Glomerular endothelial cell (primary cell): ENCODE results near the gene MYO15B. TPM values are rescaled to one million over a fixed set of nuclear protein-coding genes. Genes with fewer than 3 reads are reported as not detected.

Experiments used
- DNase-seq: peaks from one replicate; pipeline ENCODE4 v3.0.0-alpha.2; 2011; ENCODE audit warnings: low read depth, low spot score; ENCODE audit errors: extremely low read depth
- total RNA-seq: library from RNA; depleted of rRNA; stranded (reverse); fragments of >200 nt; gene quantifications from 2 replicates; pipeline ENCODE4 v1.2.3, GENCODE V29; 2015

Gene MYO15B
- total RNA-seq, 1 donor from 2014 or later = 10.6 TPM

DNA sequence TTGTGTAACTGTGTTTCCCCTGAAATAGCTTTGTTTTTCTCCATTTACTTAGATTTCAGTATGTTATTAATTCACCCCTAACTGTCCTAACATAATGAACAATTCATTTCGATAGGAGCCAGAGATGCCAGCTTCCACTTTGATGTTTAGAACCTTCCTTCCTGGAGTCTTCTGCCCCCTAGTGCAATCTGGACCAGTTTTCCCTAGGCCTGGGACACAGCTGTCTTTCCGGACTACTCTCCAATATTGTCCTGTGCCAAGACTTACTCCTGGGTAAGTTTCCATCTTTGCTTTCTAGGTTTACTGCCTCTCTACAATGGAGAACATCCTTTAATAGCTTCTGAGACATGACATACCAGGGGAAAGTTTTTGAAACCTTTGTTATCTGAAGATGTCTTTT is 66.6 kb downstream of the MYO15B start:
- no peak for DNase-seq

DNA sequence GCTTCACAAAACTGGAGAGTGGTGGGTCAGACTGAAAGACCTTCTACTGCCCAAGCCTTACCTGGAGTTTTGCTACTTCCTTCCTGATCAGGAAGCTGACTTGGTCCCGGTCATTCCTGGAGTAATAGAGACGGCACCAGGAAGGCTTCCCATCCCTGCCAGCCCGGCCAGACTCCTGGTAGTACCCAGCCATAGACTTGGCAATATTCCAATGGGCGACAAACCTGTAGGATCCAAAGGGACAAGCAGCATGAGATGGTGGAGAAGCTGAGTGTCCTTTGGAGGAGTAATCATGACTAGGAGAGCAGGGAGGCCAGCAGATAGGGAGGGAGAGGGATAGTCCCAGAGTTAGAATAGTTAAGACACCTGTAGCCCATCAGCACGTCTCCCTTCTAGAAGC is 70.6 kb downstream of the MYO15B start:
- no peak for DNase-seq

DNA sequence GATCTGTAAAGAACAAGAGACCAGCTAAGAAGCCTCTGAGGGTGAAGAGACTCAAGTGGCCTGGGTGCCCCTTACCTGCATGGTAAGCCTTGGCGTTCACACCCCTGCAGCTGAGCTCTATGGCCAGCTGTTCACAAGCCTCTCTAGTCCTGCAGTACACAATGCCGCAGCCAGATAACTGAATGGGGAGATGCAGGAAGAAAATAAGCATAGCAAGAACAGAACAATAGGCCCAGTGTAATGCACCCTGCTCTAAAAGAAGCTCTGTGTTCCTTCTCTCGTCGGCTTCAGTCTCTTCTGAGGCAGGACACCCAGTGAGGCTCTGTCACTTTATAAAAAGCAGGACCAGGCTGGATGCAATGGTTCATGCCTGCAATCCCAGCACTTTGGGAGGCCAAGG is 73.9 kb downstream of the MYO15B start:
- DNase-seq = no peak

DNA sequence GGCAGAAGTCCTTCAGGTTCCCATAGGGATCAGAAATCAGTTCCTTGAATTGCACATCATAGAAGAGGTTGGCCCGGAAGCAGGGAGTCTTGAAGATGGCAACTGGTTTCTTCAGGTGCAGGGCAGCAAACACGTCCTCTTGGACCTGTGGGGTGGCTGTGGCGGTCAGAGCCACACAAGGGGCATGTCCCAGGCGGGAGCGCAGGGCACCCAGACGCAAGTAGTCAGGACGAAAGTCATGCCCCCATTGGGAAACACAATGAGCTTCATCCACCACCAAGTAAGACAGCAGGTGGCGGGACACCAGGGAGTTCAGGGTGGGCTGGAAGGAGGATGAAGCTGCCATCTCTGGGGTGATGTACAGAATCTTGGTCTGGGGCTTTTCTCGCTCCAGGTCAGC is 74.9 kb downstream of the MYO15B start:
- no peak for DNase-seq

DNA sequence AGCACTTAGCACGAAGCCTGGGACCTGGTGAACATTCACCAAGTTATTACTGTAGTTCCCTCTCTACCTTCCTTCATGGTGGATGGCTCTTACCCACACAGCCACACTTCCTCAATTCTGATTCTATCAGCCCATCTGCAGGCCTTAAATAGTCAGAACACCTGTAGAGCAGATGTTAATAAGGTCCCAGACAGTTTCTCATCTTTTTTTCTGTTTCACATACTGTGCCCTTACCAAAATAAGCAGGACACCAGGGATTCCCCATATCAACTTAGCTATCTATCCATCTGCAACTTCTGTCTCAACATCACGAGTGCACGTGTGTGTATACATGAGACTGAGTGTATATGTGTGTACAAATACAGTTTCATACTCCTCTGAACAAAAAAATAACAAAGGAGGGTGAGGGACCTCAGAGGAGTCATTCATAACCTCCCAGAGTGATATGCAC is 76.5 kb downstream of the MYO15B start:
- DNase-seq = no peak

DNA sequence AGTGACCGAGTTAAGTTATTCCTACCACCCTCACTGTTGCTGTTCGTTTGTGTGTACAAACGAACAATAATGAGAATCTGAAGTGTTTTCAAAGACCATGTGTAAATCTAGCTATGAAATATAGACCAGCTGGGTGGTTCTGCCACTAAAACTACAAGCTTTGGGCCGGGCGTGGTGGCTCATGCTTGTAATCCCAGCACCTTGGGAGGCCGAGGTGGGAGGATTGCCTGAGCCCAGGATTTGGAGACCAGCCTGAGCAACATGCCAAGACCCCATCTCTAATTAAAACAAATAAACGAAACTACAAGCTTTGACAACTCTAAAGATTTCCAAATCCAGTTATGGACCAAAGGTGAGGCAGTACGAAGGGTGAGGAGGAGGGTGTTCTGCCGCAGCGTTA is 78.4 kb downstream of the MYO15B start:
- DNase-seq = no peak

DNA sequence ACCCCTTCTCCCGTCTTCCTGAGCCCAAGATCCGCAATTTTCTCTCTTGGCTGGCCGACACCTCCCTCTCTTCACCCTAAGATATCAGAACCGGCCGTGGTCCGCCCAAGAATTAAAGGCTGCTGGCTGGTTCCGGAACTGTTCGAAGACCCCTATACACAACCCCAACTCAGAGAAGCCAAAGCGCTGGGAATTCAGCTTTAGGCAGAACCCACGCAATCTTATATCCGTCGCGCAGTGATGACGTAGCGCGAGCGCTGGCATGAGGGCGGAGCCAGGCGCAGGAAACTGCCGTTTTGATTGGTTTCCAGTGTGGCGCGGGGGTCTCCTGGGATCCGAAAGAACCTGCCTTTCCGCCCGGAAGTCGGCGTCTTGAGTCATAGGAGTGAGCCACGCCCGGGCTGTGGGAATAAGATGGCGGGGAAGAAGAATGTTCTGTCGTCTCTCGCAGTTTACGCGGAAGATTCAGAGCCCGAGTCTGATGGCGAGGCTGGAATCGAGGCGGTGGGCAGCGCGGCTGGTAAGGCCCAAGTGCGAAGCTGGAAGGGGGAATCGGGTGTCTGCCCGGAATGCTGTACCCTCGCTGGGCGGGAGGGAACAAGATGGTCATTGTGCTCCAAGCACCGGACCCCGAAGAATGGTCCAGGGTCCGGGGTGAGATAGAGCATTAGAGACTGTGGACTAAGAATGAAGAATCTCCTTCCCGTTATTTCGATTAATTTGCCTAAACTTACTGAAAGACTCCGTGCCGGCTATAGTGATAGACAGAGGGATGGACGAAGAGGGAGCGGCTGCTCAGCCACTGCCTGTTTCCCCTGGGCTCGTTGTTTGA is 79.6 kb downstream of the MYO15B start, which contains the start of the genes RECQL5 and SAP30BP:
Gene RECQL5, minus strand, starts transcription at position 196 of the 832 bp plus-strand sequence. CDS start 597 bp downstream, outside the sequence.
Gene SAP30BP, plus strand, starts transcription at position 380 of the 832 bp plus-strand sequence. Its CDS starts 35 bp downstream, at position 415.
- no peak for DNase-seq

DNA sequence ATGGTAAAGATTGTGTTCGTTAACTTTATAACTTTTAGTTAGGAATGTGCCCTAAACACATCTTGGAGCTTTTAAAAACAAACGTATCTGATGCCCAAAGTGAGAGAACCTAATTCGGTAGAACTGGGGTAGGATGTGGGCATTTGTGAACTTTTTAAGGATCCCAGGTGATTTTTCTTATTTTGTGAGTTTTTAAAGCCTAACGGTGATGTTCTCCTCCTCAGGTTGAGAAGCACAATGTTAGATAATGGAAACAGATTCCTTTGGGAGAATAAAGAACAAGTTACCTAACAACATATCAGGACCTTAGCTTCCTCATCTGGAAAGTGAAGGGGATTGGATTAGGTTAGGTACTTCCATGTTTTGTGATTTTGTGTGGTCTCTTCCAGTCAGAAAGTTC is 80.2 kb downstream of the MYO15B start:
- DNase-seq = no peak

DNA sequence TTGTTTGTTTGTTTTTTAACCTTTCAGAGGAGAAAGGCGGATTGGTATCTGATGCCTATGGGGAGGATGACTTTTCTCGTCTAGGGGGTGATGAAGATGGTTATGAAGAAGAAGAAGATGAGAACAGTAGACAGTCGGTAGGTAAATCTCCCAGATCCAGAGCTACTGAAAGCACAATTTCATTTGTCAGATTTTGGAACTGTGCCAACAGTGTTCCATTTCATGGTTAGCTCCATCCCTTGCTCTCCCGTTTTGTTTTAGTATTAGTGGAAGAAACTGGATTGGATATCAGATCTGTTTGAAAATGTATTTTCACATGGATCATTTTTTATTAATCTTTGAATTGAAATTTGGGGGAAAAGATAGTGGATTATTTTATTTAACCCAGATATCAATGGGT is 80.9 kb downstream of the MYO15B start:
- DNase-seq = no peak

DNA sequence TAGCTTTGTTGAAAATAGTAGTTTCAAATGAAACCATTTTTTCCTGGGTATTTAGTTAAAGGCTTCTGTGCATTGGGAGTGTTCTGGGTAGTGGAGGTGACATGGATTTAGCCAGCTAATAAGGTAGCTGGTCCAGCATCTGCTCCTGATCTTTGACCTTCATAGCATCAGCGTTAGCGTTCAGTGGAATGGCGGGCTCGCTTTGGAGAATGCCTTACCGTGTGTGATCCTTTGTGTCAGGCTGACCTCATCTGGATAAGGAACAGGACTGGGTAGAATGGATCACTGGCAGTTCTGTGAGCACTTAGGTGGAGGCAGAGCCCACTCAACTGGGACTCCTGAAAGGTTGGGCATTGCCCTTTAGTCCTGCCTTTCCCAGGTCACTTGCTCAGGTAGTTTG is 83.3 kb downstream of the MYO15B start:
- DNase-seq = no peak

DNA sequence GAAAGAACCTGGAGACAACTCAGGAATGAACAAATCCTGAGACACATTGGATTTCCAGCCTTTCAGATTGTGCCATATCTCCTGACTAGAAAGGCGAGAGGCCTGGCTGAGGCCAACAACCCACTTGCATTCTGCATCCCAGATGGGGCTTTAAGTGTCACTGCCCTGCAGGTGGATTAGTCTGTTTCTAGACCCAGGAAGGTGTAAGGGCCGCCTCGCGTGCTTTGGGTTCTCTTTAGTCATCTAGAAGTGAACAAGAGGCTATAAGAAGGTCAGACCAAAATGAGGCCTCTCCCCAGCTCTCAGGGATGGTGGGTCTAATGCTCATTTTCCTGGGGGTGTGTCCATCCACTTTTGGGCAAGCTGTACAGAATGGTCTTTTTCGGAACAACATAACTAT is 84.4 kb downstream of the MYO15B start:
- no peak for DNase-seq

DNA sequence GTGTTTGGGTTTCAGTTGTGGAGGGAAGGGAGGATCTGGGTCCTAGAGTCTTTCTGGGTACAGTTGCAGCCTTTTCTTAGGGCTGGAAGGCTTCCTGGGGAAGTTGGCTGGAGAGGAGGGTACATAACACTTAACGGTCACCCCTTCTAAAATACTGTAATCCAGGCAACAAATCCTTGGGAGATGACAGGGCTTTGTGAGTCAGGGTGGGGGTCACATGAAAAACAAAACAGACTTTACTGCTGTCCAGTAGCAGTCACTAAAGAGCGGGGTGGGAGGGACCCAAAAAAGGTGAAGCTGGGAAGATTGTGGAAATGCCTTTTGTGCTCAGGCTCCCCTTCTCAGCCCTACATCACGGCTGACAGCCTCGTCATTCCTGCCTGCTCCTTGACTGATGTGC is 85.9 kb downstream of the MYO15B start:
- no peak for DNase-seq

Other genes with a start within 250 kb of the MYO15B start
- gene GRB2, start 182.1 kb upstream of the MYO15B start, total RNA-seq = 86.8 and 141 TPM in 2 replicates
- gene TMEM94, start 131.2 kb upstream of the MYO15B start, total RNA-seq = 33.1 and 63.9 TPM in 2 replicates
- gene CASKIN2, start 72.3 kb upstream of the MYO15B start, total RNA-seq = 11.6 and 21.3 TPM in 2 replicates
- 11.9 and 16.0 TPM in 2 replicates for gene TSEN54, start 71.3 kb upstream of the MYO15B start, total RNA-seq
- gene LLGL2, start 62.1 kb upstream of the MYO15B start, total RNA-seq = 3.4 and 8.5 TPM in 2 replicates
- gene SMIM5, start 45.6 kb downstream of the MYO15B start, total RNA-seq = not detected in 2 replicates
- 15.0 and 28.1 TPM in 2 replicates for gene RECQL5, start 79.4 kb downstream of the MYO15B start, total RNA-seq
- 70.7 and 84.6 TPM in 2 replicates for gene SAP30BP, start 79.5 kb downstream of the MYO15B start, total RNA-seq
- gene ITGB4, start 133.7 kb downstream of the MYO15B start, total RNA-seq = 0.76 and 4.8 TPM in 2 replicates
- 40.6 and 56.0 TPM in 2 replicates for gene GALK1, start 177.4 kb downstream of the MYO15B start, total RNA-seq
- 14.5 and 28.6 TPM in 2 replicates for gene UNK, start 197.0 kb downstream of the MYO15B start, total RNA-seq